KMS-11 (cell line): ENCODE measurements around the gene EFEMP1.

Experiments used
- H2AFZ ChIP-seq: fragments of 200-600 bp; sonication (generic); 2 replicates; pipeline ENCODE4 v1.6.1; 2016; ENCODE audit warnings: antibody characterized with exemption, mixed run types, low read depth
- H3K27ac ChIP-seq: fragments of 200-600 bp; sonication (generic); 2 replicates; pipeline ENCODE4 v1.6.1; 2016; ENCODE audit warnings: mild to moderate bottlenecking, mixed run types
- H3K27me3 ChIP-seq: fragments of 200-600 bp; sonication (generic); 2 replicates; pipeline ENCODE4 v1.6.1; 2017; ENCODE audit warnings: mild to moderate bottlenecking, low read depth, mixed run types, moderate library complexity; ENCODE audit not compliant: insufficient read depth
- H3K36me3 ChIP-seq: fragments of 200-600 bp; sonication (generic); 2 replicates; pipeline ENCODE4 v1.6.1; 2017; ENCODE audit warnings: mild to moderate bottlenecking, mixed run types; ENCODE audit not compliant: insufficient read depth
- H3K4me1 ChIP-seq: fragments of 200-600 bp; sonication (generic); 2 replicates; pipeline ENCODE4 v1.6.1; 2016; ENCODE audit warnings: mild to moderate bottlenecking, low read depth, mixed run types; ENCODE audit not compliant: poor library complexity, severe bottlenecking
- H3K4me2 ChIP-seq: fragments of 200-600 bp; sonication (generic); 2 replicates; pipeline ENCODE4 v1.7.0; 2016; ENCODE audit warnings: mild to moderate bottlenecking, mixed run types
- H3K4me3 ChIP-seq: fragments of 200-600 bp; sonication (generic); IDR thresholded peaks from 2 replicates; pipeline ENCODE4 v1.6.1; 2017; ENCODE audit warnings: low read depth, low read length, mixed read lengths; ENCODE audit not compliant: insufficient read depth
- H3K79me2 ChIP-seq: fragments of 200-600 bp; sonication (generic); 2 replicates; pipeline ENCODE4 v1.6.1; 2016; ENCODE audit warnings: low read depth, mixed run types; ENCODE audit not compliant: insufficient read depth
- H3K9ac ChIP-seq: fragments of 200-600 bp; sonication (generic); 2 replicates; pipeline ENCODE4 v1.6.1; 2016; ENCODE audit warnings: mild to moderate bottlenecking, mixed run types
- H4K20me1 ChIP-seq: fragments of 200-600 bp; sonication (generic); 2 replicates; pipeline ENCODE4 v1.6.1; 2016; ENCODE audit warnings: mild to moderate bottlenecking, mixed run types; ENCODE audit not compliant: insufficient read depth
- TF ChIP-seq, protein P1 (sequence below): fragments of 200-600 bp; sonication (generic); conservative IDR thresholded peaks from 2 replicates; pipeline ENCODE4 v1.6.1; 2017; ENCODE audit warnings: low read depth, mild to moderate bottlenecking, antibody characterized with exemption, low read length, moderate library complexity, mixed read lengths

Gene EFEMP1

DNA sequence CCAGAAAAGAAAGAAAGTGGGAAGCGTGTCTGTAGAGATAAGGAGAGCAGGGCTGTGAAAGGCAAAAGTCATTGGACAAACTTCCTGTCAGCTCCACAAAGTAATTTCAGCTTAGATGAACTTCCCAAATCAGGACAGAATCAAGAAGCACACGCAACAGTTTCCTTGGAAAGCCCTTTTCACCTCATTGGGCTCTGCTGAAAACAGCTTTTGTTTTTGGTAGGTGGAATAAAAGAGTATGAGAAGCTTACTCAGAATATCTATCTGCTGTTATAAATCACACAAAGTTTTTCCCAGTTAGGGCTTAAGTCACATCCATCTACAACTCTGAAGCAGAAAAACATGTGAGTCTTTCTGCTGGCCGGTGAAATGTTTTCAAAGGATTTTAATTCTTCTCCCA is 42.4 kb upstream of the EFEMP1 start:
- no peaks in the 10 kb centered on the region for H3K79me2 ChIP-seq
- H2AFZ ChIP-seq: no peak overlapping the region
- H3K36me3 ChIP-seq: no peaks in the 10 kb centered on the region
- no peak overlapping the region for H3K9ac ChIP-seq
- H3K27ac ChIP-seq: no peak overlapping the region
- TF ChIP-seq, protein P1, sequence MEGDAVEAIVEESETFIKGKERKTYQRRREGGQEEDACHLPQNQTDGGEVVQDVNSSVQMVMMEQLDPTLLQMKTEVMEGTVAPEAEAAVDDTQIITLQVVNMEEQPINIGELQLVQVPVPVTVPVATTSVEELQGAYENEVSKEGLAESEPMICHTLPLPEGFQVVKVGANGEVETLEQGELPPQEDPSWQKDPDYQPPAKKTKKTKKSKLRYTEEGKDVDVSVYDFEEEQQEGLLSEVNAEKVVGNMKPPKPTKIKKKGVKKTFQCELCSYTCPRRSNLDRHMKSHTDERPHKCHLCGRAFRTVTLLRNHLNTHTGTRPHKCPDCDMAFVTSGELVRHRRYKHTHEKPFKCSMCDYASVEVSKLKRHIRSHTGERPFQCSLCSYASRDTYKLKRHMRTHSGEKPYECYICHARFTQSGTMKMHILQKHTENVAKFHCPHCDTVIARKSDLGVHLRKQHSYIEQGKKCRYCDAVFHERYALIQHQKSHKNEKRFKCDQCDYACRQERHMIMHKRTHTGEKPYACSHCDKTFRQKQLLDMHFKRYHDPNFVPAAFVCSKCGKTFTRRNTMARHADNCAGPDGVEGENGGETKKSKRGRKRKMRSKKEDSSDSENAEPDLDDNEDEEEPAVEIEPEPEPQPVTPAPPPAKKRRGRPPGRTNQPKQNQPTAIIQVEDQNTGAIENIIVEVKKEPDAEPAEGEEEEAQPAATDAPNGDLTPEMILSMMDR: no peak
- no peaks in the 10 kb centered on the region for H3K4me1 ChIP-seq
- H3K27me3 ChIP-seq: no peaks in the 10 kb centered on the region
- no peak overlapping the region for H3K4me3 ChIP-seq
- H3K4me2 ChIP-seq: no peak overlapping the region
- no peaks in the 10 kb centered on the region for H4K20me1 ChIP-seq

DNA sequence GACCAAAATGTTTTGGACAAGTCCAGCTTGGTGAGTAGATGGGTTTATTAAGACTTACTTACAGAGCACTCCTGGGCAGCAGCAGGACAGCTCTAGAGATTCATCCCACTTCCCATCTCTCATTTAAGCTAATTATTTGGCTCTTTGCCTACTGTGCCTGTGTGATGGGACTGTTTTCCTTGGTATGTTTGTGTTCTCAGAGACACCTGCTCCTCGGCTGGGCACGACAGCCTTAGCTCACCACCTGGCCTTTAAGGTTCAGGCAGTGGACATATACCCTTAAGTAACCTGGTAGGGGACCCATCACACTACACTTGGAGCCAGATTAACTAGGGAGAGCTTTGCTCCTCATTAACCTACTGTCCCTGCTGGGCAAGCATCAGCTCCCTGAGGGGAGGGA is 41.7 kb upstream of the EFEMP1 start:
- no peaks in the 10 kb centered on the region for H4K20me1 ChIP-seq
- H2AFZ ChIP-seq: no peak overlapping the region
- H3K4me1 ChIP-seq: no peaks in the 10 kb centered on the region
- H3K27ac ChIP-seq: no peak overlapping the region
- TF ChIP-seq, protein P1: no peak
- no peak overlapping the region for H3K4me3 ChIP-seq
- no peaks in the 10 kb centered on the region for H3K36me3 ChIP-seq
- H3K9ac ChIP-seq: no peak overlapping the region
- no peaks in the 10 kb centered on the region for H3K79me2 ChIP-seq
- H3K27me3 ChIP-seq: no peaks in the 10 kb centered on the region
- H3K4me2 ChIP-seq: no peak overlapping the region

DNA sequence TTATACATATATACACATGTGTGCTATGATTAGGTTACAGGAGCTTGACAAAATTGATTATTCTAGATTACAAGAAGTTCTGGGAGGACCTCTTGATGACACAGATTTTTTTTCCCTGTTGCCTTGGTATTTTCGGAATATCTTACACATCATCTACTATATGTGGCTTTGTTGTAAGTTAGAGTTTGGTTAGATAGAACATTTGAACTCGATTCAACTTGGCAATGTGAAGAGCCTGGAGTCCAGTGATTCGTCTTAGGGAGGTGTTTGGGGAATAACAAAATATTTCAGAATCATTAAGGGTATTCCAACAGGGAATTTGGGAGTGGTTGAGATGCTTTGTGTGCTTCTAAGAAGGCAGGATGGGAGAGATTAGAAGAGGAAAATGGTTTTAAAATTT is 39.3 kb upstream of the EFEMP1 start:
- Histone ChIP-seq H3K79me2 (no peaks in the 10 kb centered on the region), H3K4me1 (no peaks in the 10 kb centered on the region), H3K9ac (no peak overlapping the region), H3K4me3 (no peak overlapping the region), H3K27me3 (no peaks in the 10 kb centered on the region), H3K36me3 (no peaks in the 10 kb centered on the region), H2AFZ (no peak overlapping the region), H4K20me1 (no peaks in the 10 kb centered on the region), H3K4me2 (no peak overlapping the region), H3K27ac (no peak overlapping the region)
- TF ChIP-seq, protein P1: no peak

DNA sequence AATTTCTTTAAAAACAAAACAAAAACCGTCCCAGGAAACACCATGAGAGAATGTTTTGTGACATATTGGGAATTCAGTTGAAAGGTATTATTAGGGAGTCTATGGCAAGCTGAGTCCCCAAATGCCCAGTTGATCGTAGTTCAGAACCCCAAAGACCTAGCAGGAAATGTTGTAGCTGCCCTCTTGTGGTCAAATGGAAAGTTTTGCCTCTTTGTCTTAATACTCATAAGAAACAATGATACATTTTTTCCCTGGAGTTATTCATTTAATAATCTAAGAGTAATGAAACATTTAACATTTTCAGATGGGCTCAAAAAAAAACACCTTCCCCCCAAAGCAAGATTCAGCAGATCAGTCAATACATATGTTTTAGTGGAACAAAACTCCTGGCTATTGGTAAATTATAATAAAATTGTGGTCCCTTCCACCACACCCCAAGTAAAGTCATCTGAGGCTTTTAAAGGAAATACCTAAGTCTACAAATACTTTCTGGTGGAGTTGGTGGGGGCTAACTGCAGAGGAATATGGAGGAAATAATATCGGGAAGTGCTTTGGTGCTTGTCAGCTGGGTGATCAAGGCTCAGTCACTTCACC is 37.8 kb upstream of the EFEMP1 start:
- Histone ChIP-seq H3K36me3 (no peaks in the 10 kb centered on the region), H3K9ac (no peak overlapping the region), H3K4me2 (no peak overlapping the region), H3K79me2 (no peaks in the 10 kb centered on the region), H4K20me1 (no peaks in the 10 kb centered on the region), H3K27me3 (no peaks in the 10 kb centered on the region), H3K4me1 (no peaks in the 10 kb centered on the region), H3K4me3 (no peak overlapping the region), H2AFZ (no peak overlapping the region), H3K27ac (no peak overlapping the region)
- TF ChIP-seq, protein P1: peak; percentile 74

DNA sequence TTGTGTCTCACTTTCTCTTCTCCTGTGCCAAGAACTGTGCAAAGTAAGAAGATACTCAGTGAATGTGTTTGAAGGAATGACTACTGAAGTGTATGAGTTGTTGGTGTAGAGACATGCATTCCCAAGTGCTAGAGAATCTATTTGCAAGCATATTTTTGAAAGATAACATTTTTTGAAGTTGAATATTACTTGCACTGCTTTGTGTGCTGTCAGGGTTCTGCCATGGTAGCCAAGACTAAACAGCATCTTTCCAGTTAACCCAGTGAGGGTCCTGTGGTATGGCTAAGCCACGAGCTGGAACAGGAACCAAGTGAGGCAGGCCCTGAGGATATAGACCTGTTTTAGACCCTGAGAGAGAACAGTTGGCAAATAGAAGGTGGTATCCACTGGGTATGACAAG is 35.2 kb upstream of the EFEMP1 start:
- H3K27me3 ChIP-seq: no peaks in the 10 kb centered on the region
- H3K36me3 ChIP-seq: no peaks in the 10 kb centered on the region
- no peak overlapping the region for H3K27ac ChIP-seq
- no peaks in the 10 kb centered on the region for H4K20me1 ChIP-seq
- no peaks in the 10 kb centered on the region for H3K4me1 ChIP-seq
- H3K79me2 ChIP-seq: no peaks in the 10 kb centered on the region
- H3K4me2 ChIP-seq: no peak overlapping the region
- H2AFZ ChIP-seq: no peak overlapping the region
- no peak overlapping the region for H3K4me3 ChIP-seq
- TF ChIP-seq, protein P1: no peak
- H3K9ac ChIP-seq: no peak overlapping the region
